ENCODE data around the gene HCN4. TPM values are rescaled to one million over a fixed set of nuclear protein-coding genes. Genes with fewer than 3 reads are reported as not detected.

The HCN4 gene
- total and polyA plus RNA-seq, 3 donors from 2014 or later = 9.1 to 17.6 (median 12.6) TPM

GRCh38 chr15:73334086-73334485, 34.7 kb downstream of the HCN4 start:
- WGBS, 2 donors = 87 to 91% methylated on average over 4 to 6 of the region's 6 CpGs
- TF ChIP-seq CTCF (IDR thresholded peaks at IDR 0.05) = no peak
- Histone ChIP-seq H3K4me1 (peaks cover 22% of the 10 kb centered on the region), H3K9me3 (no peaks in the 10 kb centered on the region), H3K27me3 (no peaks in the 10 kb centered on the region), H3K4me3 (no peak overlapping the region), H3K27ac (no peak overlapping the region), H3K36me3 (ENCODE audit: low read depth, missing control alignments) (no peaks in the 10 kb centered on the region)
- no peak for DNase-seq
- intact Hi-C loops (cut with DNase I; ENCODE audit: low total_unique reads) = no loop called here

- intact Hi-C loops (cut with DNase I; ENCODE audit: low total_unique reads) = no loop called here
- Histone ChIP-seq H3K4me3 (no peak overlapping the region), H3K9me3 (no peaks in the 10 kb centered on the region), H3K27me3 (no peaks in the 10 kb centered on the region), H3K4me1 (peaks cover 22% of the 10 kb centered on the region), H3K36me3 (ENCODE audit: low read depth, missing control alignments) (no peaks in the 10 kb centered on the region), H3K27ac (no peak overlapping the region)
- TF ChIP-seq CTCF (IDR thresholded peaks at IDR 0.05) (no peak), POLR2A (IDR thresholded peaks at IDR 0.05) (no peak)
- 86 to 94% methylated on average over 2 of the region's 2 CpGs for WGBS, 2 donors
- no peak for DNase-seq
These were observed 35.8 kb downstream of the HCN4 start for GRCh38 chr15:73333001-73333400.

GRCh38 chr15:73331991-73332925, 36.5 kb downstream of the HCN4 start:
- H3K4me1 ChIP-seq = peaks cover 22% of the 10 kb centered on the region
- H3K36me3 ChIP-seq (ENCODE audit: low read depth, missing control alignments) = no peaks in the 10 kb centered on the region
- DNase-seq = no peak
- TF ChIP-seq POLR2A (IDR thresholded peaks at IDR 0.05) (no peak), CTCF (IDR thresholded peaks at IDR 0.05) (no peak)
- H3K27ac ChIP-seq = no peak overlapping the region
- H3K9me3 ChIP-seq = no peaks in the 10 kb centered on the region
- 87 to 90% methylated on average over 10 to 19 of the region's 19 CpGs for WGBS, 2 donors
- H3K27me3 ChIP-seq = no peaks in the 10 kb centered on the region
- intact Hi-C loops (cut with DNase I; ENCODE audit: low total_unique reads) = no loop called here
- H3K4me3 ChIP-seq = no peak overlapping the region

GRCh38 chr15:73331501-73331900, 37.3 kb downstream of the HCN4 start:
- Histone ChIP-seq H3K27ac (peak overlapping the region in 1 of 2 donors; percentile 47), H3K4me1 (peaks cover 22% of the 10 kb centered on the region), H3K27me3 (no peaks in the 10 kb centered on the region), H3K4me3 (no peak overlapping the region), H3K36me3 (ENCODE audit: low read depth, missing control alignments) (no peaks in the 10 kb centered on the region), H3K9me3 (no peaks in the 10 kb centered on the region)
- intact Hi-C loops (cut with DNase I; ENCODE audit: low total_unique reads) = no loop called here
- no peak for DNase-seq
- 92 to 96% methylated on average over 5 of the region's 5 CpGs for WGBS, 2 donors
- TF ChIP-seq CTCF (IDR thresholded peaks at IDR 0.05) (no peak), POLR2A (IDR thresholded peaks at IDR 0.05) (no peak)
